ENCODE data around the gene ZNF431.
"Not testable (repeated sequence)": the region's sequence is repeated elsewhere in the genome, so short reads cannot be mapped to it uniquely, and the experiment has no call there.

Gene ZNF431

DNA sequence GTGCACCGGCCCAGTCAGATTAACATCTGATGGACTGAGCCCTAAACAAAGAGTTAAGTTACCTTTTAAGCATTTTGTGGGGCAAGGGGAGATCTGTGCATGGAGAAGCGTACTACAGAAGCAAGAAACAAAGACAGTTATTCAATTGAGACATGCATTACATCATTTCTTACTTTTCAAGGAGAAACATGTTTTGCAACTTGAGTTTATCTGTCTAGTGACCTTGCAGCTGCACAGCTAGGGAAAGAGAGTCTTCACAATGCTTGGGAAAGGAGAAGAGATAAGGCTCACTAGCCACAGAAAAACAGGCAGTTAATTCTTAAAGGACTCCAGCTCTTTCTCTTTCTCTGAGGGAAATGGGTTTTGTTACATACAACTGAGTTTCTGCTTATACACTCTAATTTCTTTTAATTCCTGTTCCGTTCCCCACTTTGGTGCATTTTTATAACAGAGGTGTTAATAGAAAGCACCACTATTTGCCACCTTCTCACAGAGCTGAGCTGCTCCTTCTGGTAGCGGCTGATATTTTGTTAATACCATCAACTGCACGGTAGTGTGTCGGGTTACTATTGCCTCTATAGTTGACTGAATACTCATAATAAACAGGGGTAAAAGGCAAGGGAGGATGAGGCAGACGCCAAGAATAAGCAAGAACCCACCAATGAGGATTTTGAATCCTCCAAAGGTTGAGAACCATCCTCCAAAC is 55.9 kb downstream of the ZNF431 start:
- no peaks in the 10 kb centered on the region for H3K4me1 Mint-ChIP-seq
- H3K4me3 Mint-ChIP-seq: no peak overlapping the region
- no peak overlapping the region for H3K27ac Mint-ChIP-seq
- no peaks in the 10 kb centered on the region for H3K27me3 Mint-ChIP-seq
- H3K36me3 Mint-ChIP-seq: no peaks in the 10 kb centered on the region
- H3K9me3 Mint-ChIP-seq: no peaks in the 10 kb centered on the region
- DNase-seq (no peak), ATAC-seq (replicated peaks) (no peak)

DNA sequence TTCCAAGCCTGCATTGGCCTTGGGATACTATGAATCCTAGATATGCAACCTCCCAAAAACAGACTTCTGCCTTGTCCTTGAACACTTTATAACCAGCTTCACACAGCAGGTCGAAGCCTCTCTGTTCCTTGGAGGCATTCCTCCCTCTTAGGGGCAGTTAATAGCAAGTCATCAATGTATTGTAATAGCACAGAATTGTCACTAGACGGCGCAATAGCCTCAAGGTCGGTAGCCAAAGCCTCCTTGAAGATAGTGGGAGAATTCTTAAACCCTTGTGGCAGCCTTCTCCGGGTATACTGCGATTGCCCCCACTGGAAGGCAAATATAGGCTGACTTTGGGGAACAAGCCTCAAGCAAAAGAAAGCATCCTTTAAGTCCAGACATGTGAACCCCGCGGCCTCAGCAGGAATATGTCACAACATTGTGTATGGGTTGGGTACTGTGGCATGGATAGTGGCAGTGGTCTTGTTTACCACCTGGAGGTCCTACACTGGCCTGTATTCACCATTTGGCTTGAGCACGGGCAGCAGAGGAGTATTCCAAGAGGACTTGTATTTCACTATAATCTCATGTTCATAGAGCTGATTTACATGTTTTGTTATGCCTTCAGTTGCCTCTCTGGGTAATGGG is 61.1 kb downstream of the ZNF431 start:
- H3K4me1 Mint-ChIP-seq: peaks cover 0 to 8% of the 10 kb centered on the region in 2 donors
- H3K27me3 Mint-ChIP-seq: peaks cover 0 to 16% of the 10 kb centered on the region in 2 donors
- ATAC-seq (replicated peaks): peak; percentile 72 to 83
- peaks cover 2 to 7% of the 10 kb centered on the region in 2 donors for H3K9me3 Mint-ChIP-seq
- no peak overlapping the region for H3K27ac Mint-ChIP-seq
- DNase-seq: peak; percentile 8
- H3K36me3 Mint-ChIP-seq: no peaks in the 10 kb centered on the region
- no peak overlapping the region for H3K4me3 Mint-ChIP-seq

GRCh38 chr19:21210037-21210621 is 68.3 kb downstream of the ZNF431 start:
- H3K9me3 Mint-ChIP-seq: peaks cover 2 to 7% of the 10 kb centered on the region in 2 donors
- H3K4me1 Mint-ChIP-seq: peaks cover 0 to 7% of the 10 kb centered on the region in 2 donors
- DNase-seq: no peak
- H3K27ac Mint-ChIP-seq: no peak overlapping the region
- no peak for ATAC-seq (replicated peaks)
- peaks cover 0 to 11% of the 10 kb centered on the region in 2 donors for H3K27me3 Mint-ChIP-seq
- no peak overlapping the region for H3K4me3 Mint-ChIP-seq
- H3K36me3 Mint-ChIP-seq: no peaks in the 10 kb centered on the region

GRCh38 chr19:21221693-21222092 is 79.9 kb downstream of the ZNF431 start:
- no peak overlapping the region for H3K27ac Mint-ChIP-seq
- no peaks in the 10 kb centered on the region for H3K4me1 Mint-ChIP-seq
- no peaks in the 10 kb centered on the region for H3K9me3 Mint-ChIP-seq
- H3K27me3 Mint-ChIP-seq: peaks cover 0 to 11% of the 10 kb centered on the region in 2 donors
- H3K36me3 Mint-ChIP-seq: no peaks in the 10 kb centered on the region
- ATAC-seq (replicated peaks) (no peak), DNase-seq (no peak)
- no peak overlapping the region for H3K4me3 Mint-ChIP-seq

- not testable (repeated sequence) for H3K4me3 Mint-ChIP-seq, H3K36me3 Mint-ChIP-seq
- H3K9me3 Mint-ChIP-seq: peaks cover 22 to 25% of the 10 kb centered on the region in 2 donors
These were observed 88.1 kb downstream of the ZNF431 start for GRCh38 chr19:21229938-21230337.

DNA sequence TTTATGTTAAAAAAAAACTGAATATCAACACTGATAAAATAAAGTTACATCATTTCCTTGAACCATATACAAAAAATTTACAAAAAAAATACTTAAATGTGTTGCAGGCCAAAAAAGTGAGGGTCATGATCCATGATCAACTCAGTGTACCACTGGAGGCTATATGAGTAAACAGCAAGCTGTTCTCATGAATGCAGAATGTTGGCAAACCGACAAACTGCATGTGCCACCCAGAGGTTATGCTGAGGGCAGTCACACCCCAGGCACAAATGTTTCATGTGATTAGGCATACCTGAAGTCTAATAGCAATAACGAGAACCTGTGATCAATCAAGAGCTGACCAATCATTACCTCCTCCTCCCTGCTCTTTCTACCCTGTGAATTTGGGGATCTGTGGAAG is 91.9 kb downstream of the ZNF431 start:
- no peak for DNase-seq
- peaks cover 21 to 23% of the 10 kb centered on the region in 2 donors for H3K9me3 Mint-ChIP-seq
- no peak for ATAC-seq (replicated peaks)
- peaks cover 0 to 3% of the 10 kb centered on the region in 2 donors for H3K27me3 Mint-ChIP-seq
- no peaks in the 10 kb centered on the region for H3K4me1 Mint-ChIP-seq
- no peak overlapping the region for H3K27ac Mint-ChIP-seq
- H3K36me3 Mint-ChIP-seq: peaks cover 3 to 4% of the 10 kb centered on the region in 2 donors
- no peak overlapping the region for H3K4me3 Mint-ChIP-seq

More at GRCh38 chr19:21229938-21230337, 88.1 kb downstream of the ZNF431 start:
- not testable (repeated sequence) for DNase-seq; ATAC-seq (replicated peaks); H3K27me3 Mint-ChIP-seq; H3K4me1 Mint-ChIP-seq; H3K27ac Mint-ChIP-seq

GRCh38 chr19:21236751-21237150 is 94.9 kb downstream of the ZNF431 start:
- H3K9me3 Mint-ChIP-seq; H3K27me3 Mint-ChIP-seq; ATAC-seq (replicated peaks); H3K4me1 Mint-ChIP-seq; H3K4me3 Mint-ChIP-seq; DNase-seq; H3K36me3 Mint-ChIP-seq; H3K27ac Mint-ChIP-seq: not testable (repeated sequence)

- ATAC-seq (replicated peaks) (no peak), DNase-seq (no peak)
- H3K36me3 Mint-ChIP-seq: no peaks in the 10 kb centered on the region
- H3K27ac Mint-ChIP-seq: no peak overlapping the region
- H3K9me3 Mint-ChIP-seq: peaks cover 0 to 4% of the 10 kb centered on the region in 2 donors
- H3K4me1 Mint-ChIP-seq: no peaks in the 10 kb centered on the region
- peaks cover 0 to 3% of the 10 kb centered on the region in 2 donors for H3K27me3 Mint-ChIP-seq
- H3K4me3 Mint-ChIP-seq: no peak overlapping the region
These were observed 96.8 kb downstream of the ZNF431 start for GRCh38 chr19:21238670-21239069.

All from stimulated activated naive B cell treated with anti-CD40 and anti-IgM and Interleukin-4, amounts not matched to agents 10 μg/mL and 1 μg/mL and 100 μg/mL, for 72 hours (primary cell).